ENCODE measurements around the gene IRX6. TPM values are rescaled to one million over a fixed set of nuclear protein-coding genes. Genes with fewer than 3 reads are reported as not detected.

Gene IRX6
- polyA plus RNA-seq, 2 donors = 0.14 to 0.75 TPM

DNA sequence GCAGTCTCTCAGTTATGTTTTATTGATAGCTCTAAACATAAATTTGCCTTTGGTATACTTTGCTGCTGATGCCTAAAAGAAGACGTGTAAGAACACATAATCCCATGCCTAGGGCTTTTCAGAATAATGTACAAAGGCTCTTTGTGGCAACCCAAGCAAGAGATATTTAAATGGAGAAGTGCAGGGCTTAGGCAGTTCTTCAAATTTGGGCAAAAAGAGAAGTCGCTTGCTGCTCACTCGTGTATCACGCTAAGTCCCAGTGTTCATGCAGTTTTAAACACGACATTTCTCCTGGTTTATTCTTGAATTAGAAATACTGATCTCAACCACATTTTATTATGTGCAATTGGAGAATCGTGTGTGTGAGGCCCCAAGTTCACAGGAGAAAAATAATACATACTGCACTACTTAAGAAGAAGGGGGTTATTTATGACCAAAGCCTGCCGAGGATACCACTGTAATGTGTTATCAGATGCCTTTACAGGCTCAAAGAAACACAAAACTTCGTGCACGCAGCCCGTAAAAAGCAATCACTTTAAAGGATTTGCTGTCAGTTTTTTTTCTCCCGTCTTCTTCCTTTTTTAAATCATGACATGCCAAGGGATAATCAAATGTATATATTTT is 22.5 kb upstream of the IRX6 start:
- no peak overlapping the region for H3K27ac ChIP-seq (ENCODE audit: low read depth in 2 of 2, low read length in 1 of 2)
- H3K4me1 ChIP-seq (ENCODE audit: control insufficient read depth in 2 of 2, insufficient read depth in 2 of 2, low read length in 1 of 2) = no peaks in the 10 kb centered on the region
- H3K36me3 ChIP-seq (ENCODE audit: control insufficient read depth in 2 of 2, insufficient read depth in 2 of 2, low read length in 1 of 2) = no peaks in the 10 kb centered on the region
- H3K9me3 ChIP-seq (ENCODE audit: control insufficient read depth in 2 of 2, insufficient read depth in 1 of 2, low read depth in 1 of 2, low read length in 1 of 2) = no peaks in the 10 kb centered on the region
- WGBS, 2 donors = 47 to 48% methylated on average over 11 of the region's 11 CpGs
- no peaks in the 10 kb centered on the region for H3K27me3 ChIP-seq (ENCODE audit: control insufficient read depth in 1 of 2, insufficient read depth in 2 of 2, low read length in 2 of 2)
- no peak overlapping the region for H3K4me3 ChIP-seq (ENCODE audit: low read depth in 1 of 2, low read length in 2 of 2)

GRCh38 chr16:55302635-55303034 is 21.4 kb upstream of the IRX6 start:
- no peaks in the 10 kb centered on the region for H3K9me3 ChIP-seq (ENCODE audit: control insufficient read depth in 2 of 2, insufficient read depth in 1 of 2, low read depth in 1 of 2, low read length in 1 of 2)
- WGBS, 2 donors = 38 to 53% methylated on average over 6 of the region's 6 CpGs
- no peak overlapping the region for H3K27ac ChIP-seq (ENCODE audit: low read depth in 2 of 2, low read length in 1 of 2)
- H3K36me3 ChIP-seq (ENCODE audit: control insufficient read depth in 2 of 2, insufficient read depth in 2 of 2, low read length in 1 of 2) = no peaks in the 10 kb centered on the region
- no peaks in the 10 kb centered on the region for H3K27me3 ChIP-seq (ENCODE audit: control insufficient read depth in 1 of 2, insufficient read depth in 2 of 2, low read length in 2 of 2)
- no peak overlapping the region for H3K4me3 ChIP-seq (ENCODE audit: low read depth in 1 of 2, low read length in 2 of 2)
- H3K4me1 ChIP-seq (ENCODE audit: control insufficient read depth in 2 of 2, insufficient read depth in 2 of 2, low read length in 1 of 2) = no peaks in the 10 kb centered on the region

GRCh38 chr16:55308973-55309372 is 15.0 kb upstream of the IRX6 start:
- Histone ChIP-seq H3K27me3 (ENCODE audit: control insufficient read depth in 1 of 2, insufficient read depth in 2 of 2, low read length in 2 of 2) (no peaks in the 10 kb centered on the region), H3K9me3 (ENCODE audit: control insufficient read depth in 2 of 2, insufficient read depth in 1 of 2, low read depth in 1 of 2, low read length in 1 of 2) (no peaks in the 10 kb centered on the region), H3K4me1 (ENCODE audit: control insufficient read depth in 2 of 2, insufficient read depth in 2 of 2, low read length in 1 of 2) (no peaks in the 10 kb centered on the region), H3K36me3 (ENCODE audit: control insufficient read depth in 2 of 2, insufficient read depth in 2 of 2, low read length in 1 of 2) (no peaks in the 10 kb centered on the region), H3K4me3 (ENCODE audit: low read depth in 1 of 2, low read length in 2 of 2) (no peak overlapping the region), H3K27ac (ENCODE audit: low read depth in 2 of 2, low read length in 1 of 2) (no peak overlapping the region)
- 74 to 77% methylated on average over 2 of the region's 2 CpGs for WGBS, 2 donors

GRCh38 chr16:55322327-55322726 is 1.7 kb upstream of the IRX6 start:
- Histone ChIP-seq H3K36me3 (ENCODE audit: control insufficient read depth in 2 of 2, insufficient read depth in 2 of 2, low read length in 1 of 2) (no peaks in the 10 kb centered on the region), H3K4me1 (ENCODE audit: control insufficient read depth in 2 of 2, insufficient read depth in 2 of 2, low read length in 1 of 2) (peaks cover 0 to 13% of the 10 kb centered on the region in 2 donors), H3K9me3 (ENCODE audit: control insufficient read depth in 2 of 2, insufficient read depth in 1 of 2, low read depth in 1 of 2, low read length in 1 of 2) (no peaks in the 10 kb centered on the region), H3K27ac (ENCODE audit: low read depth in 2 of 2, low read length in 1 of 2) (no peak overlapping the region), H3K4me3 (ENCODE audit: low read depth in 1 of 2, low read length in 2 of 2) (no peak overlapping the region), H3K27me3 (ENCODE audit: control insufficient read depth in 1 of 2, insufficient read depth in 2 of 2, low read length in 2 of 2) (peaks cover 0 to 9% of the 10 kb centered on the region in 2 donors)
- 77 to 83% methylated on average over 2 of the region's 2 CpGs for WGBS, 2 donors

GRCh38 chr16:55324285-55325079 is 479 bp downstream of the IRX6 start:
- Histone ChIP-seq H3K27ac (ENCODE audit: low read depth in 2 of 2, low read length in 1 of 2) (no peak overlapping the region), H3K36me3 (ENCODE audit: control insufficient read depth in 2 of 2, insufficient read depth in 2 of 2, low read length in 1 of 2) (no peaks in the 10 kb centered on the region), H3K4me1 (ENCODE audit: control insufficient read depth in 2 of 2, insufficient read depth in 2 of 2, low read length in 1 of 2) (peaks cover 0 to 13% of the 10 kb centered on the region in 2 donors), H3K4me3 (ENCODE audit: low read depth in 1 of 2, low read length in 2 of 2) (peak overlapping the region; percentile 17 to 36), H3K9me3 (ENCODE audit: control insufficient read depth in 2 of 2, insufficient read depth in 1 of 2, low read depth in 1 of 2, low read length in 1 of 2) (peaks cover 0 to 2% of the 10 kb centered on the region in 2 donors), H3K27me3 (ENCODE audit: control insufficient read depth in 1 of 2, insufficient read depth in 2 of 2, low read length in 2 of 2) (peaks cover 0 to 9% of the 10 kb centered on the region in 2 donors)
- 4% methylated on average over 68 to 70 of the region's 70 CpGs for WGBS, 2 donors

GRCh38 chr16:55325080-55325447 is 1.1 kb downstream of the IRX6 start:
- Histone ChIP-seq H3K27me3 (ENCODE audit: control insufficient read depth in 1 of 2, insufficient read depth in 2 of 2, low read length in 2 of 2) (peaks cover 0 to 9% of the 10 kb centered on the region in 2 donors), H3K9me3 (ENCODE audit: control insufficient read depth in 2 of 2, insufficient read depth in 1 of 2, low read depth in 1 of 2, low read length in 1 of 2) (peaks cover 0 to 2% of the 10 kb centered on the region in 2 donors), H3K4me1 (ENCODE audit: control insufficient read depth in 2 of 2, insufficient read depth in 2 of 2, low read length in 1 of 2) (peaks cover 0 to 13% of the 10 kb centered on the region in 2 donors), H3K27ac (ENCODE audit: low read depth in 2 of 2, low read length in 1 of 2) (no peak overlapping the region), H3K4me3 (ENCODE audit: low read depth in 1 of 2, low read length in 2 of 2) (peak overlapping the region in 1 of 2 donors; percentile 36), H3K36me3 (ENCODE audit: control insufficient read depth in 2 of 2, insufficient read depth in 2 of 2, low read length in 1 of 2) (no peaks in the 10 kb centered on the region)
- WGBS, 2 donors = 6 to 8% methylated on average over 13 of the region's 13 CpGs

DNA sequence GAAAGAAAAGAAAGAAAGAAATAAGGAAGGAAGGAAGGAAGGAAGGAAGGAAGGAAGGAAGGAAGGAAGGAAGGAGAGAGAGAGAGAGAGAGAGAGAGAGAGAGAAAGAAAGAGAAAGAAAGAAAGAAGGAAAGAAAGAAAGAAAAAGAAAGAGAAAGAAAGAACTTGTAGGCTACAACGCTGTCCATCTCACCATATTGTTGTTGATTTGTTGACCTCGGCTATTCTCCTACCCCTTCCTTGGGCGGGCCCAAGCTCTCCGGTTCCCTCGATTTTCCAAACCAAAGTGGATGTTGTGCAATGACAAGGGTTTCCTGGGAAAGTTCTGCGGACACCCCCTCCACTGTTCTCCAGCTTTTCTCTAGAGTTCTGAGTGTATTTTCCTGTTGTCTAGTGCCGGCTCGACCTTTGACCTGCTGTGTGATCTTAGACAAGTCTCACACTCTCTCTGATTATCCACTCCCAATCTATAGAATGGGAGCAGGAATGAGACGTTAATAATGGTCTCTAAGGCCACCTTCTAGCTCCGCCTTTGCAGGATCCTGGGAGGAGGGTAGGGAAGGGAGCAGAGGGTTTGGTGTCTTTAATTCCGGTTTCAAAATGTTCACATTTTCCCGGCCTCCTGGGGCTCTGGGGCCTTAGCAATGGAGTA is 1.6 kb downstream of the IRX6 start:
- no peak overlapping the region for H3K27ac ChIP-seq (ENCODE audit: low read depth in 2 of 2, low read length in 1 of 2)
- peaks cover 0 to 2% of the 10 kb centered on the region in 2 donors for H3K9me3 ChIP-seq (ENCODE audit: control insufficient read depth in 2 of 2, insufficient read depth in 1 of 2, low read depth in 1 of 2, low read length in 1 of 2)
- H3K27me3 ChIP-seq (ENCODE audit: control insufficient read depth in 1 of 2, insufficient read depth in 2 of 2, low read length in 2 of 2) = peaks cover 0 to 9% of the 10 kb centered on the region in 2 donors
- 31 to 33% methylated on average over 12 of the region's 12 CpGs for WGBS, 2 donors
- no peaks in the 10 kb centered on the region for H3K36me3 ChIP-seq (ENCODE audit: control insufficient read depth in 2 of 2, insufficient read depth in 2 of 2, low read length in 1 of 2)
- no peak overlapping the region for H3K4me3 ChIP-seq (ENCODE audit: low read depth in 1 of 2, low read length in 2 of 2)
- peaks cover 0 to 13% of the 10 kb centered on the region in 2 donors for H3K4me1 ChIP-seq (ENCODE audit: control insufficient read depth in 2 of 2, insufficient read depth in 2 of 2, low read length in 1 of 2)

- peaks cover 0 to 13% of the 10 kb centered on the region in 2 donors for H3K4me1 ChIP-seq (ENCODE audit: control insufficient read depth in 2 of 2, insufficient read depth in 2 of 2, low read length in 1 of 2)
- H3K36me3 ChIP-seq (ENCODE audit: control insufficient read depth in 2 of 2, insufficient read depth in 2 of 2, low read length in 1 of 2) = no peaks in the 10 kb centered on the region
- WGBS, 2 donors = 24 to 35% methylated on average over 20 of the region's 21 CpGs
- no peak overlapping the region for H3K27ac ChIP-seq (ENCODE audit: low read depth in 2 of 2, low read length in 1 of 2)
- H3K4me3 ChIP-seq (ENCODE audit: low read depth in 1 of 2, low read length in 2 of 2) = no peak overlapping the region
- peaks cover 0 to 9% of the 10 kb centered on the region in 2 donors for H3K27me3 ChIP-seq (ENCODE audit: control insufficient read depth in 1 of 2, insufficient read depth in 2 of 2, low read length in 2 of 2)
- peaks cover 0 to 2% of the 10 kb centered on the region in 2 donors for H3K9me3 ChIP-seq (ENCODE audit: control insufficient read depth in 2 of 2, insufficient read depth in 1 of 2, low read depth in 1 of 2, low read length in 1 of 2)
Observed at GRCh38 chr16:55326261-55327092, 2.5 kb downstream of the IRX6 start.
